Loucy (cell line): ENCODE data around the gene UXT.

Experiments
- CTCF ChIP-seq: fragments of 200-600 bp; sonication (generic); conservative IDR thresholded peaks from 2 replicates; pipeline ENCODE4 v1.5.1; 2014; ENCODE audit warnings: mild to moderate bottlenecking, antibody characterized with exemption, low read length
- EZH2phosphoT487 ChIP-seq: fragments of 200-600 bp; IDR thresholded peaks from 2 replicates; pipeline ENCODE4 v1.6.1; 2018; ENCODE audit warnings: antibody characterized with exemption, mild to moderate bottlenecking, moderate library complexity, borderline replicate concordance

- TF ChIP-seq CTCF (no peak), EZH2phosphoT487 (no peak)
Measured at GRCh38 chrX:47623540-47624027, 35.4 kb downstream of the UXT start.
